NOMO-1 (cell line): Measurements from ENCODE around the gene KCNQ1.

Experiments used
- DNase-seq, 2 experiments: peaks; one replicate each; lab custom pipeline; 2025; ENCODE audit not compliant: unreplicated experiment in 2 of 2; lab: John Stamatoyannopoulos, UW

The KCNQ1 gene

GRCh38 chr11:2724653-2725367, 280.0 kb downstream of the KCNQ1 start:
- DNase-seq: no peak

- no peak for DNase-seq
These were observed 280.8 kb downstream of the KCNQ1 start for GRCh38 chr11:2725368-2726300.

GRCh38 chr11:2726964-2727363, 282.2 kb downstream of the KCNQ1 start:
- no peak for DNase-seq

GRCh38 chr11:2728128-2728662, 283.4 kb downstream of the KCNQ1 start:
- no peak for DNase-seq

GRCh38 chr11:2728663-2729332, 284.0 kb downstream of the KCNQ1 start:
- no peak for DNase-seq

- no peak for DNase-seq
These were observed 285.0 kb downstream of the KCNQ1 start for GRCh38 chr11:2729841-2730240.

- no peak for DNase-seq
These were observed 285.7 kb downstream of the KCNQ1 start for GRCh38 chr11:2730272-2731129.

- DNase-seq: no peak
These were observed 286.6 kb downstream of the KCNQ1 start for GRCh38 chr11:2731130-2732125.

GRCh38 chr11:2732261-2732939, 287.6 kb downstream of the KCNQ1 start:
- no peak for DNase-seq

- no peak for DNase-seq
These were observed 288.3 kb downstream of the KCNQ1 start for GRCh38 chr11:2732940-2733628.

- no peak for DNase-seq
These were observed 289.6 kb downstream of the KCNQ1 start for GRCh38 chr11:2734181-2735052.

GRCh38 chr11:2735053-2735589, 290.3 kb downstream of the KCNQ1 start:
- no peak for DNase-seq

- no peak for DNase-seq
These were observed 291.9 kb downstream of the KCNQ1 start for GRCh38 chr11:2736577-2737225.

- DNase-seq: no peak
These were observed 292.4 kb downstream of the KCNQ1 start for GRCh38 chr11:2737226-2737590.

- DNase-seq: peak in 1 of 2 experiments; percentile 2
These were observed 293.1 kb downstream of the KCNQ1 start for GRCh38 chr11:2737866-2738265.
